Activated CD8-positive, alpha-beta T cell treated with anti-CD3 and anti-CD28 coated beads, Interleukin-2, amount 10 ng/mL, durations not matched to agents 7 days and 5 days (primary cell): Measurements from ENCODE around the gene CD248. TPM values are rescaled to one million over a fixed set of nuclear protein-coding genes. Genes with fewer than 3 reads are reported as not detected.

Experiments used
- ATAC-seq: fragments of 150-1000 bp; cut with Tn5 transposase; one replicate; pipeline ENCODE4 v1.10.0; 2021; ENCODE audit warnings: moderate library complexity
- CTCF ChIA-PET: fragments of 350-600 bp; sonication (Branson Sonifier 250); formaldehyde crosslinking; loops from one replicate; lab custom pipeline; 2021; ENCODE audit warnings: antibody characterized with exemption; lab: Charles Lee
- POLR2A ChIA-PET: fragments of 350-600 bp; sonication (Branson Sonifier 250); formaldehyde crosslinking; loops from one replicate; lab custom pipeline; 2021; ENCODE audit warnings: antibody characterized with exemption; lab: Charles Lee
- DNase-seq: peaks from one replicate; pipeline ENCODE4 v3.0.0-alpha.2; 2020
- H3K27ac Mint-ChIP-seq: one replicate; pipeline ENCODE4 v1.8.0; 2021; ENCODE audit warnings: mild to moderate bottlenecking, mixed read lengths
- H3K27me3 Mint-ChIP-seq: one replicate; pipeline ENCODE4 v1.8.0; 2021; ENCODE audit warnings: low read depth, mixed read lengths
- H3K36me3 Mint-ChIP-seq: one replicate; pipeline ENCODE4 v1.8.0; 2021; ENCODE audit warnings: low read depth, mixed read lengths
- H3K4me1 Mint-ChIP-seq: one replicate; pipeline ENCODE4 v1.8.0; 2021; ENCODE audit warnings: low read depth, mixed read lengths
- H3K4me3 Mint-ChIP-seq: one replicate; pipeline ENCODE4 v1.8.0; 2021; ENCODE audit warnings: mild to moderate bottlenecking, mixed read lengths
- H3K9me3 Mint-ChIP-seq: one replicate; pipeline ENCODE4 v1.8.0; 2022; ENCODE audit warnings: mixed read lengths; ENCODE audit not compliant: insufficient read depth
- total RNA-seq, 2 experiments: library from RNA; stranded (reverse); gene quantifications; one replicate each; pipeline ENCODE4 v1.2.3, GENCODE V29; 2021

CD248 gene
- total RNA-seq, 2 experiments from 2014 or later, result 79.5 to 80.8 TPM

DNA sequence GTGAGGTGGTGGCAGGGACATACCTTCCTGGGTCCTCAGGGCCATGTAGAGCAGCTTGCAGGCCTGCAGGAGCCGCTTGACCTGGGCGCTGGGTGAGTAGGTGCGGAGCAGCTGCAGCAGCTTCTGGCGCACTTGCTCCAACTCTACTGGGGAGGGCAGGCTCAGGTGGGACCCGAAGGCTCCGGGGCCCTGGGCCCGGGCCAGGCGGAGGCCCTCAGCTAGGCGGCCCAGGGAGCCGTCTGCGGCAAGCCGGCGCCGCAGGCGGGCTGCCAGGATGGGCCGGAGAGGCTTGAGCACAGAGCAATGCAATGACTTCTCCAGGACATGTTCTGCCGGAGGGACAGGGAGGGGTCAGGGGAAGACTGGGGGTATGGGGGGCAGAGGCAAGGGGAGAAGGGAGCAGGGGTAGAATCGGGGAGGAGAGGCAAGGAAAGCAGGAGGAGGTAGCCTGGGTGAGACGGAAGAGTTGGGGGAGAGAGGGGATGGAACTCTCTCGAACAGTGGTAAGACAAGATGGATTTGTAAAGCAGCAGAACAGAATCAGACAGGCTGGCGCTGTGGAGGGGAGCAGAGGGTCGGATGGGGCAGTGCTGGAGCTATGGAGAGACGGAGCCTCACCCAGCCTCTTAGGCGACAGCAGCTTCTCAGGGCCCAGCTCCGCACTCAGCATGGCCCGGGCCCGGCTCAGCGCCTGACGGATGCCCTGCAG, 17.2 kb upstream of the CD248 start:
- CTCF ChIA-PET, result interaction anchor here (1.7 to 8.7 kb wide), 3 partner anchors 11 to 55 kb away, joined by 7 to 194 read pairs (median 12); partner anchors contain the start of gene BRMS1
- Mint-ChIP-seq H3K4me1 (peaks cover 42% of the 10 kb centered on the region), H3K27me3 (no peaks in the 10 kb centered on the region), H3K36me3 (peaks cover 21% of the 10 kb centered on the region), H3K4me3 (no peak overlapping the region), H3K27ac (peak overlapping the region; percentile 71), H3K9me3 (no peaks in the 10 kb centered on the region)
- POLR2A ChIA-PET, result interaction anchor here (0.6 to 3.2 kb wide), 4 partner anchors 8 to 21 kb away, joined by 3 to 25 read pairs (median 16); partner anchors contain the start of genes BRMS1 and CD248
- ATAC-seq, result no peak
- DNase-seq, result no peak

DNA sequence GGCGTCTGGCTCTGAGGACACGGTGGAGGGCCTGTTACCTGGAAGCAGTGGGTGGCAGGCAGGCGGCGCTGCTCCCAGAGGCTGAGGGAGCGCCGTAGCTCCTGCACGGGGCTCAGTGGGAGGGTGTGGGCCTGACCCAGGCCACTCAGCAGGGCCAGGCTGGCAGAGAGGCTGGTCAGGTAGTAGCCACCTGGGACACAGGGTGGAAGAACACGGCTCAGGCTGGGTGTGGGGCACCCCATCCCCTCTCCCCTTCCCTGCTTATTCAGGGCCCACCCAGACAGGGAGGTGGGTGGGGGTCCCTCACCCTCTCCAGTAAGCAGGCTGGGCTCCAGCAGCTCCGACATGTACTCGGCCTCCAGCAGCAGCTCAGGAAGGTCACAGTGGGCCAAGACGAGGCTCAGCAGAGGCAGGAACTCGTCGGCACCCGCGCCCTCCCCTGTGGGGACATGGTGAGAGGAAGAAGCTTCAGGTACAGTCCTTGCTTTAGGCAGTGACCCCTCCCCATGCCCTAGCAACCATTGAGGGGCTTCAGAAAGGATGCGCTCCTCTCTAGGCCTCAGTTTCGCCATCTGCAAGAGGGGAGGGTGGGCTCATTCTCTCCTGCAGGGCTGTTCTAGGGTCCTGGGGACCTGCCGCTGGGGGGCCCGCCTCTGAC, 16.5 kb upstream of the CD248 start:
- POLR2A ChIA-PET, result interaction anchor here (1.6 to 3.2 kb wide), 3 partner anchors 16 to 21 kb away, joined by 9 to 25 read pairs (median 19); partner anchors contain the start of gene CD248
- no peaks in the 10 kb centered on the region for H3K27me3 Mint-ChIP-seq
- no peaks in the 10 kb centered on the region for H3K9me3 Mint-ChIP-seq
- H3K27ac Mint-ChIP-seq, result no peak overlapping the region
- ATAC-seq, result no peak
- CTCF ChIA-PET, result interaction anchor here (0.6 to 8.7 kb wide), 3 partner anchors 12 to 30 kb away, joined by 3 to 194 read pairs (median 9); partner anchors contain the start of gene BRMS1
- H3K36me3 Mint-ChIP-seq, result peaks cover 14% of the 10 kb centered on the region
- DNase-seq, result no peak
- peaks cover 42% of the 10 kb centered on the region for H3K4me1 Mint-ChIP-seq
- H3K4me3 Mint-ChIP-seq, result no peak overlapping the region

GRCh38 chr11:66332371-66333219, 15.8 kb upstream of the CD248 start:
- no peak for DNase-seq
- H3K36me3 Mint-ChIP-seq, result peaks cover 12% of the 10 kb centered on the region
- CTCF ChIA-PET, result interaction anchor here (0.6 to 8.7 kb wide), 4 partner anchors 13 to 54 kb away, joined by 3 to 194 read pairs (median 6); partner anchors contain the start of gene BRMS1
- H3K4me3 Mint-ChIP-seq, result no peak overlapping the region
- no peak overlapping the region for H3K27ac Mint-ChIP-seq
- H3K4me1 Mint-ChIP-seq, result peaks cover 42% of the 10 kb centered on the region
- H3K9me3 Mint-ChIP-seq, result no peaks in the 10 kb centered on the region
- no peak for ATAC-seq
- no peaks in the 10 kb centered on the region for H3K27me3 Mint-ChIP-seq
- POLR2A ChIA-PET, result interaction anchor here (1.5 to 1.6 kb wide), 2 partner anchors 20 to 40 kb away, joined by 4 to 9 read pairs; no protein-coding TSS in a partner anchor

DNA sequence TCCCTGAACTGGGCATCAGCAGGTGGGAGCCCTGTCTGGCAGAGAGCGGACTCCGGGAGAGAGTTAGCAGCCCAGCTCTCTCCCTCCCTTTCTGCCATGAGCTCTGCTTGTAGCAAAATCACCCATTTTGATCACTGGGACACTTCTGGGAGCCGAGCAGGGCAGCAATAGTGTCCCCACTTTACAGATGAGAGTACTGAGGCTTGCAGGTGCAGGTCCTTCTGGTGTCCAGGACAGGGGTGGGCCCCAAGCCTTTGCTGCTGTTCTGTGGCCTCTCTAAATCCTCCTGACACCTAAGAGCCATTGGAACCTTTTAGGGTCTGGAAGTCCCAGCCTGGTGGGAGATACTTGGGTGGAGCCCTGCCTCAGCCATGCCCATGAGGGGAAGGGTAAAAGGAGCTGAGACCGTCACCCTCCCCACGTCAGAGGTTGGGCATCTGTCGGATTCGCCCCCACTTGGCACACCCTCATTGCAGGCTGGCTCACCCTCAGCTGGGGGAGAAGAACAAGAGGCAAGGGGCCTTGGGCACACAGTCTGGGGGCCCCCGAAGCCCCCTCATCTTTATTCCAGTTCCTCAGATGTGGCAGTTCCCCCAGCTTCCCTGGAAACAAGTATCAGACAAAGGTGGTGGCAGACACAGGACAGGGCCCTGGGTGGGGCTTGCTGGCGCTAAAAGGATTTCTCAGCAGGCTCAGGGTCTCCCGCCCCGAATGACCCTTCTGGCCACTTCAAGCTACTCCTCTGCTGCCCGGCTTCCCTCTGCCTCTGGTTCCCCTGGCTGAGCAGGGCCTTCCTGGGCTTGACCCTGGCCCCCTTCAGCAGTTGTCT, 14.9 kb upstream of the CD248 start:
- no peak for DNase-seq
- H3K9me3 Mint-ChIP-seq, result no peaks in the 10 kb centered on the region
- no peak overlapping the region for H3K4me3 Mint-ChIP-seq
- POLR2A ChIA-PET, result interaction anchor here (1.5 to 1.6 kb wide), 2 partner anchors 19 to 41 kb away, joined by 4 to 9 read pairs; no protein-coding TSS in a partner anchor
- peaks cover 4% of the 10 kb centered on the region for H3K36me3 Mint-ChIP-seq
- H3K4me1 Mint-ChIP-seq, result peaks cover 40% of the 10 kb centered on the region
- H3K27me3 Mint-ChIP-seq, result no peaks in the 10 kb centered on the region
- CTCF ChIA-PET, result interaction anchor here (0.9 to 8.7 kb wide), 6 partner anchors 9 to 57 kb away, joined by 3 to 194 read pairs (median 4); partner anchors contain the start of gene BRMS1
- H3K27ac Mint-ChIP-seq, result no peak overlapping the region
- no peak for ATAC-seq

GRCh38 chr11:66330931-66331330, 14.1 kb upstream of the CD248 start:
- H3K27ac Mint-ChIP-seq, result no peak overlapping the region
- H3K4me3 Mint-ChIP-seq, result no peak overlapping the region
- no peaks in the 10 kb centered on the region for H3K36me3 Mint-ChIP-seq
- DNase-seq, result no peak
- POLR2A ChIA-PET, result interaction anchor here (1.5 kb wide), 1 partner anchor 41 kb away, joined by 4 read pairs; no protein-coding TSS in a partner anchor
- ATAC-seq, result no peak
- H3K9me3 Mint-ChIP-seq, result no peaks in the 10 kb centered on the region
- peaks cover 38% of the 10 kb centered on the region for H3K4me1 Mint-ChIP-seq
- no peaks in the 10 kb centered on the region for H3K27me3 Mint-ChIP-seq
- CTCF ChIA-PET, result interaction anchor here (0.9 to 8.7 kb wide), 6 partner anchors 9 to 58 kb away, joined by 3 to 194 read pairs (median 4); partner anchors contain the start of gene BRMS1

DNA sequence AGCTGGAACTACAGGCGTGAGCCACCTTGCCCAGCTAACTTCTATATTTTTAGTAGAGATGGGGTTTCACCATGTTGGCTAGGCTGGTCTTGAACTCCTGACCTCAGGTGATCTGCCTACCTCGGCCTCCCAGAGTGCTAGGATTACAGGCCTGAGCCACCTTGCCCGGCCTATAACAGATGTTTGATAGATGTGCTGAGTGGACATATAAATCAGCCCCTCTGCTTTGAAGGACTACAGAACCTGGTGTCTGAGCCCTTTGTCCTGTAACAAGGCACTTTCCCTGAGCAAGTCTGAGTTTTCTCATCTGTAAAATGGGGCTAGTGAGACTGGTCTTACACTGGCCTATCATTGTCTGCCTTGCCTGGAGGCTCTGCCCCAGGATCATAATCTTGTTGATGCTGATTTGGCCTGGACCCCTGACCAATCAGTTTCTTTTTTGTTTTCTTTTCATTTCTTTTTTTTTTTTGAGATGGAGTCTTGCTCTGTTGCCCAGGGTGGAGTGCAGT, 12.4 kb upstream of the CD248 start:
- peaks cover 48% of the 10 kb centered on the region for H3K4me1 Mint-ChIP-seq
- H3K27ac Mint-ChIP-seq, result no peak overlapping the region
- no peaks in the 10 kb centered on the region for H3K27me3 Mint-ChIP-seq
- ChIA-PET CTCF (interaction anchor here (0.7 to 8.7 kb wide), 8 partner anchors 9 to 57 kb away, joined by 3 to 194 read pairs (median 3); partner anchors contain the start of genes CD248, TMEM151A and YIF1A), POLR2A (interaction anchor here (2.2 kb wide), 1 partner anchor 16 kb away, joined by 20 read pairs; no protein-coding TSS in a partner anchor)
- no peaks in the 10 kb centered on the region for H3K36me3 Mint-ChIP-seq
- DNase-seq, result no peak
- no peaks in the 10 kb centered on the region for H3K9me3 Mint-ChIP-seq
- no peak for ATAC-seq
- no peak overlapping the region for H3K4me3 Mint-ChIP-seq

DNA sequence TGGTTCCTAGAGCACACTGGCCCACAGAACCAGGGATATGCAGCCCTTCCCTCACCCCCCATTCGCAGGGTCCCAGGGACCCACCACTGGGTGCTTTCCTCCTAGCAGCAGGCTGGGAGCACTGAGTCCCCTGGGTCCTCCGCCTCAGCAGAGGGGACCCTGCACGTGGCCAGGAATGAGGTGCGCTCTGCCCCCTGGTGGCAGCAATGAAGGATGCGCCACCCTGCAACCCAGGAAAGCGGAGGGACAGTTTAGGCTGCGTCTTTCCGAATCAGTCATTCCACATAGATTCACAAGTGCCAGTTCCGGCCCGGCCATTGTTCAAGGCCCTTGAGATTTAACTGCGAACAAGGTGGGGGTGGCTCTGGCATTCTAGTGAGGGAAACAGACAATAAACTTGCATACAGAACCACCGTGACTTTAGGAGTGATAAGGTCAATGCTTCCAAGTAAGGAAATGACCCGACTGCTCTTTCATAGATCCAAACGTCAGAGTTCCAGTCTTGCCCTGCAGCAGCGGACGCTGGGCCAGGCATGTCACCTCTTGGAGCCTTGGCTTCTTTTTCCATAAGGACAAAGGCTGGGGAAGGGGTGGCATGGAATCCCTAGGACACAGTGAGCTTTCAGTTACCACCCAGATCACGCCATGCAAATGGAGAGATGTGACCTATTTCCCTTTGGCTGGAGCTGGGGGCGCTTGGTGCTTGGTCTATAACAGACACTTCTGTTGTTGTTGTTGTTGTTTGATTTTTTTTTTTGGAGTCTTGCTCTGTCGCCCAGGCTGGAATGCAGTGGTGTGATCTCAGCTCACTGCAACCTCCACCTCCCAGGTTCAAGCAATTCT, 11.7 kb upstream of the CD248 start:
- Mint-ChIP-seq H3K27ac (peak overlapping the region; percentile 85), H3K4me3 (peak overlapping the region; percentile 4)

DNA sequence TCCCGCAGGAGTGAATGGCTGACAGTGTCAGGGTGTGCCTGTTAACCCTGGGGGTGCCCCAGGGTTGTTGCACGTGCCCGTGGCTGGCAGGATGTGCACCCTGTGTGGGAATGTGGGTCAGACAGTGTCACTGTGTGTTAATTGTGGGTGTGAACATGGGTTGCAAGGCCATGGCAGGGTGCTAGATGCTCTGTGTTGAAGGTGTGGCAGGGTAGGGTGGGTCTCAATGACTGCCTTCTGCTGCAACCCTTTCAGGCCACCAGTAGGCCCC, 11.1 kb upstream of the CD248 start:
- DNase-seq (peak; percentile 60), ATAC-seq (peak; percentile 54)
- POLR2A ChIA-PET, result no interaction called here
- H3K27me3 Mint-ChIP-seq, result no peaks in the 10 kb centered on the region
- H3K9me3 Mint-ChIP-seq, result no peaks in the 10 kb centered on the region
- no peak overlapping the region for H3K4me3 Mint-ChIP-seq
- peaks cover 61% of the 10 kb centered on the region for H3K4me1 Mint-ChIP-seq
- peak overlapping the region; percentile 85 for H3K27ac Mint-ChIP-seq
- no peaks in the 10 kb centered on the region for H3K36me3 Mint-ChIP-seq
- CTCF ChIA-PET, result no interaction called here

More for the DNA sequence above, 11.7 kb upstream of the CD248 start:
- H3K9me3 Mint-ChIP-seq, result no peaks in the 10 kb centered on the region
- H3K27me3 Mint-ChIP-seq, result no peaks in the 10 kb centered on the region
- H3K4me1 Mint-ChIP-seq, result peaks cover 55% of the 10 kb centered on the region
- CTCF ChIA-PET, result interaction anchor here (0.7 to 8.7 kb wide), 8 partner anchors 10 to 58 kb away, joined by 3 to 194 read pairs (median 3); partner anchors contain the start of genes CD248, TMEM151A and YIF1A
- POLR2A ChIA-PET, result interaction anchor here (2.2 kb wide), 1 partner anchor 15 kb away, joined by 20 read pairs; no protein-coding TSS in a partner anchor
- H3K36me3 Mint-ChIP-seq, result no peaks in the 10 kb centered on the region
- peak; percentile 85 for DNase-seq
- peak; percentile 78 for ATAC-seq

DNA sequence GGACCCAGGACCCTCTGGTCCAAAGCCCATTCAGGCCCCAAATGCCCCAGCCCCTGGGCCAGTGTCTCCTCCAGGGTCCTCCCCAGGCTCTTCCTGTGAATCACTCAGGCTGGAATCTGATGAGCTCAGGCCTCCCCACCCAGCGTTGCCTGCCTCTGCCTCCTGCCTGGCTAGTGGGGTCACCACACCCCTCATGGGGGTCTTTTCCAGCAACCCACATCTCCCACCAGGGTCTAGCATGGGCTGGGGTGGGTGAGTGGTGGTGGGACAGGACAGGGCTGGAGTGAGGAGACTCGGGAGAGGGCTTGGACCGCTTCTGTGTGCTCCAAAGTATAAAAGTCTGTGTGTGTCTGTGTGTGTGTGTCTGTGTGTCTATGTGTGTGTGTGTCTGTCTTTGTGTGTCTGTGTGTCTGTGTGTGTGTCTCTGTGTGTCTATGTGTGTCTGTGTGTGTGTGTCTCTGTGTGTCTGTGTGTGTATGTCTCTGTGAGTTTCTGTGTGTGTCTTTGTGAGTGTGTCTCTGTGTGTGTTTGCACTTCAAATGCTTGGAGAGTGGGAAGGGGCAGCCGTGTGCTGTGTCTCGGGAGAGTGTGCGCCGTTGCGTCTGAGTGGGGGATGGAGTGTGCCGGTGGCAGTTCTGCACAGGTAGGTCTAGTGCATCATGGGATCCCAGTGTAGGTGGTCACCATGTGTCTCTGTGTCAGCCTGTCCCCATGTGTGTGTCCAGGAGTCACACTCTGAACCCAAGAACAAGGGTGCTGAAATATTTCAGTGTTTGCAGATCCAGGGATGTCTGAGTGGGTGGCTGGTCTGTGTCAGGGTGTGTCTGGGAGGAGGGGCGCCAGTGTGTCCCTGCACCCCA, 10.6 kb upstream of the CD248 start:
- Mint-ChIP-seq H3K36me3 (no peaks in the 10 kb centered on the region), H3K4me3 (no peak overlapping the region), H3K4me1 (peaks cover 66% of the 10 kb centered on the region), H3K27me3 (no peaks in the 10 kb centered on the region), H3K27ac (peak overlapping the region; percentile 85), H3K9me3 (no peaks in the 10 kb centered on the region)
- CTCF ChIA-PET, result interaction anchor here (1.0 to 3.8 kb wide), 7 partner anchors 9 to 59 kb away, joined by 3 to 87 read pairs (median 4); partner anchors contain the start of genes CD248, RIN1 and SLC29A2
- DNase-seq (no peak), ATAC-seq (no peak)
- POLR2A ChIA-PET, result interaction anchor here (0.6 to 3.0 kb wide), 4 partner anchors 8 to 17 kb away, joined by 3 to 45 read pairs (median 21); partner anchors contain the start of genes BRMS1, CD248 and RIN1
